Measurements from ENCODE around the gene SIRPA.

SIRPA gene

DNA sequence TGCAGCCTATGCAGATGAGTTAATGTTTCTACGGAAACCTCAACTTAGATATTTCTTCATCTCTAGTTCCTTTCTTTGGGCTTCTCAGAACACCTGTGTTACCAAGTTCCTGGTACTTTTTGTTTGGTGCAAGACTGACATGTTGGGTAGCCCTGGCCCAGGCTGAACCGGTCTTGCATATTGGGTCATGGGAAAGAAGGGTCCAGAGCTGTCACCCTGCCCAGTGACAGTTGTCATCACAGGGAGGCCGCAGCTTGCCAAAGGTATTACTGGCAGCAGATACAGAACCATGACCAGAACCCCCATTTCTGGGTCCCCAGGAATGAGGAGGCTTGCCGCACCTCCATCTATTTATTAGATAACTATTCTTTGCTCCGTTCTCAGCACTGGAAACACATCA, 58.4 kb downstream of the SIRPA start:
- DNase-seq = no peak

DNA sequence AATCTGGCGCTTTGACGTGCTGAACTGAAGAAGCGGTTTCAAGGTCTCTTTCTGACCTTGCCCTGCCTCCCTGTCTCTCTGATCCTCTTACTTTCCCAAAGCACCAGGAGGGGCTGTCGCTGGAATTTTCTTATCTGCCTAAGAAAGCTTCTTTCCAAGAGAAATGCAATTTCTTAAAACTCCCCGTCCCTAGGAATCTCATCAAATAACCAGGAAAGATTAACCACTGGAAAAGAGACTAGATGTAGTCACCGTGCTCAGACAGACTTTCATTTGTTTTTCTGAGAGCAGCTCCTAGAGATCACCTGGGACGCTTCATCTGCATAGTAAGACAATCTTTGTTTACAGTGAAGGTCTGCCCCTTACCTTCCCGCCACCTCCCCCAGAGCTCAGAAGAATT, 60.0 kb downstream of the SIRPA start:
- DNase-seq = no peak

- DNase-seq = no peak
Observed at GRCh38 chr20:1958426-1958825, 63.2 kb downstream of the SIRPA start.

- no peak for DNase-seq
Observed at GRCh38 chr20:1959156-1959555, 63.9 kb downstream of the SIRPA start.

- DNase-seq = no peak
Observed at GRCh38 chr20:1961374-1961773, 66.2 kb downstream of the SIRPA start.

DNA sequence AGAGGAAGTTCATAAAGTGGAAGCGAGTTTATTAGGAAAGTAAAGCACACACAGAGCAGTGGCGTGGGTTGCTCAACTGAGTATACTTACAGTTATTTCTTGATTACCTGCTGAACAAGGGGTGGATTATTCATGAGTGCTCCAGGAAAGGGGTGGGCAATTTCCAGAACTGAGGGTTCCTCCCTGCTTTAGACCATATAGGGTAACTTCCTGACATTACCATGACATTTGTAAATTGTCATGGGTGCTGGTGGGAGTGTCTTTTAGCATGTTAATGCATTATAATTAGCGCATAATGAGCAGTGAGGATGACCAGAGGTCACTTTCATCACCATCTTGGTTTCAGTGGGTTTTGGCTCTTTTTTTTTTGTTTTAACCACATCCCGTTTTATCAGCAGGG, 68.9 kb downstream of the SIRPA start:
- no peak for DNase-seq

- no peak for DNase-seq
Observed at GRCh38 chr20:1964659-1965405, 69.6 kb downstream of the SIRPA start.

GRCh38 chr20:1965520-1966351, 70.5 kb downstream of the SIRPA start:
- DNase-seq = no peak

- no peak for DNase-seq
Observed at GRCh38 chr20:1968964-1969363, 73.8 kb downstream of the SIRPA start.

DNA sequence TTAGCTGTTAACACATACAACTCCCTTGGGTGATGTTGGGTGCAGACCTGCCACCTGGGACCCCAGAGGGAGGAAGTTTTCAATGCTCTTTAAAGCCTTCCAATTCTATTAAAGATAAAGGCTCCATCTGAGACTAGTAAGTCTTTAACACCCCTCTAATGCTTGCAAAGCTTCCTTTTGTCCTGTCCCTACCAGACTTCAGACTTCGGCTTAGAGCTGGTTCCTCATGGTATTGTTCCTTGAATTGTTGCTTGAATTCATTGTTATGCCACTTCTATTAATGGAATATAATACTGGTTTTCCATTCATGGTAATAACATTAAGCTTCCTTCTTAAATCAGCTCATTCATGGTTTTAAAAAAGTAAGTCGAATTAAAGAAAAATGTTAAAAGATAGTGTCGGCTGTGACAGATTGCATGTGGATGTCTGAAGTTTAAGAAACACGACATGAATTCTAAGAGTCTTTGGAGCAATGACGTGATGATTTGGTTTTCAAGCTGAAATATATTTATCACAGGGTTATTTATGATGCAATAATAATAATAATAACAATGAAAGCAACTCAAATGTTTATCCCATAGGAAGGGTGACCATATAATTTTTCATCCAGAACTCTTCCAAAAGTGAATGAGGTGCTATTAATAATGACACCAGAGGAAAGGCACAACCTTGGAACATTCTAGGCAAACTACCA, 76.8 kb downstream of the SIRPA start:
- DNase-seq = no peak

DNA sequence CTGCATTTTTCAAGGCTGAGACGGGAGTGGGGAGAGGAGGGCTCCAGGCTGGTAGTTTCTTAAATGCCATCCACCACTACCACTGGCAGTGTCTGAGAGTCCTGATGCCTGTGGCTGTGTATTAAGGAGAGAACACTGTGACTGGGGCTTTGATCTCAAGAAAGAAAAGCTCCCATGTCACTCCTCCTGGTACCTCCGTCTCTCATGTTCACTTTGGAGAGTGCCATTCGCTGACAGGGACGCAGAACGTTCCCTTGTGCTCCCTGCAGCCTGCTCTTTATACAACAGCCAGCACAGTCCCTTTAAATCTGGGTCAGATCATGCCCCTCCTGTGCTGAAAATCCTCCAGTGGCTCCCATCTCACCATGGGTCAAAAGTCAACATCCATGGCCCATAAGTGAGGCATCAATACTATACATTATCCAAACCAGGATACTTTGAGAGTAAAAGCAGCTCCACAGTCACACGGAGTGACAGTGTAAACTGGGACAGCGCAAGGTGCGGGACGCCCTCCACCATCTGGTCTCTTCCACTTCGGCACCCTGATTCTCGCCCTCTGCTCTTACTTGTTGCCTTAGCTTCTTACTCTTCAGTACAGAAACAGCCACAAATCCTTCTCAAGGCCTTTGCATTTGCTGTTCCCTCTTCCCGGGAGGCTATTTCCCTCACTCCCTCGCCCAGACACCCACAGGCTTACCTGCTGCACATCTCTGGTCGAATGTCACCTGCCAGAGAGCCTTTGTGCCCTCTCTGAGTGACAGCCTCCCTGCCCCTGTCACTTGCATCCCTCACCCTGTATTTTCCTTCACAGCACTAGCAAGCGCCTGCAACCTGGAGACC, 78.6 kb downstream of the SIRPA start:
- DNase-seq = no peak

GRCh38 chr20:1975291-1975690, 80.1 kb downstream of the SIRPA start:
- no peak for DNase-seq

- DNase-seq = peak; percentile 25 to 44
Observed at GRCh38 chr20:1979106-1979778, 84.0 kb downstream of the SIRPA start.

DNA sequence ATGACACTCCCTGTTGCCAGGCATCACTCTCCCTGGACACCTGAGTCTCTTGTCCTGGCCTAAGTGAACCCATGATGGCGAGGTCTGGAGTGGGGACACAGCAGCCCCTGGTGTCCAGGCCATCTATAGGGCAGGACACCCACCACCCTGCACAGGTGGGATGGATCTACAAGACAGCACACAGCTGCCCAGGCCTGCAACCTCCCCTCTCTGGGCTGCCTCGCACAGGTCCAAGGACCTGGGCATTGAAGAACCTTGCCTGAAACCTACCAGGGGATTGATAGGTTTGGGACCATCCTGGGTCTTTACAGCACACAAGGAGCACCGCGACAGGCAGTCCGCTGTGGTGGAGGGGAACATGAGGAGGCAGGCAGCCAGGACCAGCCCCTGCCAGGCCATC, 87.5 kb downstream of the SIRPA start:
- DNase-seq = no peak

- DNase-seq = no peak
Observed at GRCh38 chr20:1983301-1983700, 88.1 kb downstream of the SIRPA start.

GRCh38 chr20:1987826-1988225, 92.6 kb downstream of the SIRPA start:
- DNase-seq = no peak
